Fibroblast of pulmonary artery (primary cell): ENCODE results near the gene CD40LG.

Source experiments
- DNase-seq: peaks from one replicate; pipeline ENCODE4 v3.0.0-alpha.2; 2010; ENCODE audit warnings: low read depth
- H3K4me3 ChIP-seq: replicated peaks from 2 replicates; pipeline ENCODE4 v1.5.1; 2011; ENCODE audit warnings: low read depth, mild to moderate bottlenecking, control low read depth, low read length, moderate library complexity
- CTCF ChIP-seq: IDR thresholded peaks from 2 replicates; pipeline ENCODE4 v1.5.1; 2011; ENCODE audit warnings: mild to moderate bottlenecking, control low read depth, low read length, inconsistent platforms; ENCODE audit errors: missing control alignments

The CD40LG gene

GRCh38 chrX:136646602-136647239 is 1.2 kb upstream of the CD40LG start:
- no peak overlapping the region for H3K4me3 ChIP-seq
- DNase-seq, result no peak
- TF ChIP-seq CTCF, result no peak

DNA sequence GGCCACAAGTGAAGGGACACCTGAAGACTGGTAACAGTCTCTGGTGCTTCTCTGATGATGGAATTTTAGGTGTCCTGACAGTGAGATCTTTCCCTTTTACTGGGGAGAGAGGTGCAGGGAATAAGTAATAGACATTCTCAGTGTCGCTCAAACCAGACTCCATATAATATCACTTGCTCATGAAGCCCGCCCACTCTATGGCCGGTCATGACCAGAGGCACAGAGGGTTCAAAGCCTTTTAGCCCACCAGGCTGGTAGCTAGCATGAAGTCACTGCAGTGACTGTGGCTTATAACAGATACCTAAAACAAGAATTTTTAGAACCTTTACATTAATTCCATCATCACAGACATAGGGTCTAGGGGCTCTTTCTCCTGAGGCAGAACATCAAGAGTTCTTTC is 2.9 kb downstream of the CD40LG start:
- DNase-seq, result no peak
- no peak overlapping the region for H3K4me3 ChIP-seq
- TF ChIP-seq CTCF, result no peak

- no peak overlapping the region for H3K4me3 ChIP-seq
- no peak for DNase-seq
- no peak for TF ChIP-seq CTCF
These were observed 5.1 kb downstream of the CD40LG start for GRCh38 chrX:136652822-136653723.

DNA sequence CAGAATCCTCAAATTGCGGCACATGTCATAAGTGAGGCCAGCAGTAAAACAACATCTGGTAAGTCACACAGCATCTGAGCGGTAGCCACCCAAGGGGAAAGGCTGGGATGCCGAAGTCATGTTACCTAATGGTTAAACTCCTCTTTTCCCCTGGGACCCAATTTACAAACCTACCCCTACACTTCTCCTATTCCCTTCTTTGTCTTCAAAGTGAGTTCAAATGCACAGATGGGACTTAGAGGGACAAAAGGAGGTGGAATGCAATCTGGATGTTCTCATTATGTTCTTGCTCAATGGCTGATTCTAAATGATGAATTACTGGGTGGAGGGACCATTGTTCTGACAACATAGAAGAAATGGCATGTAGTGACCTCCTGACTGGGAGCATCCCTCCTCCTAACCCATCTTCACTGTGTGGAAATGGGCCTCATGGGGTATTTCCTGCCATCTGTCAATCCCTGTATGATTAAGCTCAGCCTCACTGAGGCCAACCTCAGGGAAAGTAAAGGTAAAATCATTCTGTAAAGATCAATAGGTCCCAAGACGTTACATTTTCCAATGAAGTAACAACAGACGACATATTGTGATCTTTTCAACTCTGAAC is 8.5 kb downstream of the CD40LG start:
- TF ChIP-seq CTCF, result no peak
- H3K4me3 ChIP-seq, result no peak overlapping the region
- DNase-seq, result no peak

GRCh38 chrX:136658151-136658550 is 10.2 kb downstream of the CD40LG start:
- DNase-seq, result no peak
- H3K4me3 ChIP-seq, result no peak overlapping the region

GRCh38 chrX:136659174-136659573 is 11.2 kb downstream of the CD40LG start:
- no peak for DNase-seq
- TF ChIP-seq CTCF, result no peak
- no peak overlapping the region for H3K4me3 ChIP-seq

More at GRCh38 chrX:136658151-136658550, 10.2 kb downstream of the CD40LG start:
- no peak for TF ChIP-seq CTCF
